ACC112 (cell line): ENCODE measurements around the gene RFX2.

Source experiments
- H2AFZ ChIP-seq: fragments of 200-600 bp; sonication (generic); one replicate; pipeline ENCODE4 v1.6.0; 2017; ENCODE audit warnings: antibody characterized with exemption, low read length; ENCODE audit not compliant: unreplicated experiment
- H3K27ac ChIP-seq: fragments of 200-600 bp; sonication (generic); 2 replicates; pipeline ENCODE4 v1.5.1; 2014; ENCODE audit warnings: low read depth, mild to moderate bottlenecking, antibody characterized with exemption, low read length, moderate library complexity
- H3K27me3 ChIP-seq: fragments of 200-600 bp; sonication (generic); 2 replicates; pipeline ENCODE4 v1.6.1; 2014; ENCODE audit warnings: mild to moderate bottlenecking, antibody characterized with exemption, low read length, moderate library complexity, mixed read lengths; ENCODE audit not compliant: insufficient read depth
- H3K36me3 ChIP-seq: fragments of 200-600 bp; sonication (generic); 2 replicates; pipeline ENCODE4 v1.6.1; 2016; ENCODE audit warnings: mild to moderate bottlenecking, antibody characterized with exemption, low read length, moderate library complexity, mixed read lengths; ENCODE audit not compliant: insufficient read depth
- H3K4me1 ChIP-seq: fragments of 200-600 bp; sonication (generic); one replicate; pipeline ENCODE4 v1.6.1; 2016; ENCODE audit warnings: low read length, mixed read lengths; ENCODE audit not compliant: insufficient read depth, unreplicated experiment, control insufficient read depth
- H3K4me3 ChIP-seq: fragments of 200-600 bp; sonication (generic); 2 replicates; pipeline ENCODE4 v1.5.1; 2014; ENCODE audit warnings: mild to moderate bottlenecking, low read depth, low read length
- H3K79me2 ChIP-seq: fragments of 200-600 bp; sonication (generic); one replicate; pipeline ENCODE4 v1.6.0; 2016; ENCODE audit warnings: low read length; ENCODE audit not compliant: control insufficient read depth, unreplicated experiment, insufficient read depth

The RFX2 gene

DNA sequence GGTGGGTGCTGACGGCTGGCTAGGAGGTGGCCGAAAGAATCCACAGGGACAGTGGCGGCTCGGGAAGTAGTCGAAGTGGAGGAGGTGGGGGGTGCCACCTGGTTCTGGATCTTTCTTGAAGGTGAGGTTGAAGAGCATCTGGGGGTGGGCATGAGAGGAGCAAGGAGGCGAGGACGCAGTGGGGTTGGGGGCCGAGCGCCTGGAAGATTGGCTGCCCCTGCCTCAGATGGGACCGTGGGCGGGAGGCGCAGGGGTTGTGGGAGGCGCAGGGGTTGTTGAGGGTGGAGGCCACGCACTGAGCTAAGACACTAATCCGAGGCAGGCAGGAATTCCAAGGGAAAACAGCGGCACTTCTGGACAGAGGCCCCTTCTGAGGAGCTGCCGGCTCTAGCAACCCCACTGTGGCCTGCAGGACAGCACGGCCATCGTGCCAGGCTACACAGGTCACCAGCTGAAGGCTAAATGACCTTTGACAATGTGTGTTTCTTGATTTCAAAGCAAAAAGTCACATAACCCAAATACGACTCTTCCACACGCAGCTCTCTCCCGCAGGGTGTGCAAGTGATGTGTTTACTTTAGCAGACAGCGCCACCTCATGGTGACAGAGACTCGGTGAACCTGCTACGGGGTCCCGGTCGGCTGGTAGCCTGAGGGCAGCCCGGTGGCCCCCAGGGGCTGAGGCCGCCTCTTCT, 88.3 kb downstream of the RFX2 start:
- Histone ChIP-seq H3K4me3 (no peak overlapping the region), H3K27ac (no peak overlapping the region), H3K27me3 (no peaks in the 10 kb centered on the region), H3K79me2 (no peaks in the 10 kb centered on the region), H3K36me3 (no peaks in the 10 kb centered on the region), H3K4me1 (peaks cover 13% of the 10 kb centered on the region), H2AFZ (no peak overlapping the region)

DNA sequence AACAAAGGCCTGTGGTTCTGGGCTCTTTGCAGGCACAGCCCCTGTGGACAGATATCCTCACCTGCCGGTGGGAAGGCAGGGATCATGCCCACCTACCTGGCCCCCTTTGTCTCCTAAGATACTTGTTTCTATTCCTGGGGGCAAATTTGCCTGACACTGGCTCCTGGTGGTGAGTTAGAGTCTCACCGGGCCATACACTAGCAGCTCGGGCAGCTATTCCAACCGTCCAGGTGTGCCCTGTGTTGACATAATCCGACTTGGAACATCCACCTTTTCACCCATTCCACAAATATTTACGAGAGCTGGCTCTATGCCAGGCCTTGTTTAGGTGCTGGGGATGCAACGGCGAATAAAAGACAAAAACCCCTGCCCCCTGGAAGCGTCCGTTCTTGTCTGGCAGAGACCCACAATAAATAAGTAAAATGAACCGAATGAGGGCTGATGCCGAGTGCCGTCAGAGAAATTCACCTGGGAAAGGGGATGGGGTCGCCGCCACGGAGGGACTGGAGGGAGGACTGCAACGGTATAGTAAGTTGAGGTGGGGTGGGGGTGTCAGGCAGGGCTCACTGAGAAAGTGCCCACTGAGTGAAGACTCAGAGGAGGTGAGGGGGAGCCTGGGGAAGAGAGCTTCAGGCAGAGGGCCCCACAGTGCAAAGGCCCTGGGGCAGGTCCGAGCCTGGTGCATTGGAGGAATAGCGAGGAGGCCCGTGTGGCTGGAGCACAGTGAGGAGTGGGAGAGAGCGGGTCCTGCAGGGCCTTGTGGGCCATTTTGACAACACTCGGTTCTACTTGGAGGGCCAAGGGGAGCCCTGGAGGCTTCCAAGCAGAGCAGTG, 89.1 kb downstream of the RFX2 start:
- Histone ChIP-seq H2AFZ (no peak overlapping the region), H3K4me1 (peaks cover 13% of the 10 kb centered on the region), H3K36me3 (no peaks in the 10 kb centered on the region), H3K4me3 (no peak overlapping the region), H3K27me3 (no peaks in the 10 kb centered on the region), H3K27ac (no peak overlapping the region), H3K79me2 (no peaks in the 10 kb centered on the region)

GRCh38 chr19:6020166-6020882, 90.0 kb downstream of the RFX2 start:
- H3K4me1 ChIP-seq = peaks cover 13% of the 10 kb centered on the region
- no peak overlapping the region for H3K27ac ChIP-seq
- H3K4me3 ChIP-seq = no peak overlapping the region
- H3K27me3 ChIP-seq = no peaks in the 10 kb centered on the region
- no peaks in the 10 kb centered on the region for H3K36me3 ChIP-seq
- H3K79me2 ChIP-seq = no peaks in the 10 kb centered on the region
- H2AFZ ChIP-seq = no peak overlapping the region

GRCh38 chr19:6018786-6019185, 91.5 kb downstream of the RFX2 start:
- Histone ChIP-seq H3K27ac (no peak overlapping the region), H3K36me3 (no peaks in the 10 kb centered on the region), H2AFZ (no peak overlapping the region), H3K4me3 (no peak overlapping the region), H3K4me1 (peaks cover 13% of the 10 kb centered on the region), H3K79me2 (no peaks in the 10 kb centered on the region), H3K27me3 (no peaks in the 10 kb centered on the region)

DNA sequence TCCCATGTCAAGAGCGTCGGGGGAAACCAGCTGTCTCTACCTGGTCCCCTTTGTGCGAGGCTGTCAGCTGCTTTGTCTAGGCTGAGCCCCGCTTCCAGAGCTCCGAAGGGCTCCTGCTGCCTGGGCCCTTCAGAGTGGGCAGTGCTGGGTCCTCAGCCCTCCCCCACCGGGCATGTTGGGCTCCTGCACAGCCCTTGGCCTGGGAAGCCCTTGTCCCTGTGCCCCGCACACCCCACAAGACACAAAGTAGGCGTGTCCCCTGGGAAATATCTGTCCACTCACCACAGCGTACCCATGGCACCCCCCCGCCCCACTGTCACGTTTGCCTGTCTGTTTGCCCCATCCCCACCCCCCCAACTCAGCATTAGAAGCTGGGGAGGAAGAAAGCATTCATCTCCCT, 92.7 kb downstream of the RFX2 start:
- H3K4me3 ChIP-seq = no peak overlapping the region
- no peaks in the 10 kb centered on the region for H3K36me3 ChIP-seq
- no peaks in the 10 kb centered on the region for H3K27me3 ChIP-seq
- no peak overlapping the region for H3K27ac ChIP-seq
- peaks cover 2% of the 10 kb centered on the region for H3K4me1 ChIP-seq
- no peaks in the 10 kb centered on the region for H3K79me2 ChIP-seq
- no peak overlapping the region for H2AFZ ChIP-seq

GRCh38 chr19:6015841-6016545, 94.3 kb downstream of the RFX2 start:
- Histone ChIP-seq H3K27ac (no peak overlapping the region), H3K4me3 (no peak overlapping the region), H3K79me2 (no peaks in the 10 kb centered on the region), H3K27me3 (no peaks in the 10 kb centered on the region), H3K36me3 (no peaks in the 10 kb centered on the region), H2AFZ (no peak overlapping the region), H3K4me1 (no peaks in the 10 kb centered on the region)

DNA sequence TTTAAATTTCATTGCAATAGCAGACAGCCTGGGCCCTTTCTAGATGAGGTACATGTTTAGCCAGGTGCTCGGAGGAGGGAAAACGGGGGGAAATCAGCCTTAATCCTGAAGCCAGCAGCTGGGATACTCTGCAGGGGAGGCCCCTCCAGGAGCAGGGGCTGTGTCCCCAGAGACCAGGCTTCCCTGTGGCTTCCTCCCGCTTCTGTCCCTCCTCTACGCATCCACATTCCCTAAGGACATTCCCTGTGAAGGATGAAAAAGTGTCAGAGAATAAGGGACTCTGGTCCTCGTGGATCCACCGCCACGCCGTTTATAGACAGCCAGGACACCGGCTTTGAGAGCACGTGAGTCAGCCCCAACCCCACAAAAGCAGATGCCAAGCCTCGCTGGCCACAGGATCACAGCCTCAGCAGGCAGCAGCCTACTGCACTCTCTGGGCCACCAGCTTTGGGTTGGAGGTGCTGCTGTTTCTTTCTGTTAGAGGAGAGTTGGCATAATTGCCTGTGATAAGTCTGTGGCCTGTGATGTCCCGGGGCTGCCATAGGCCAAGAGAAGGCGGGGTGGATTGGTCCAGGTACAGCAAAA, 95.7 kb downstream of the RFX2 start:
- no peak overlapping the region for H3K27ac ChIP-seq
- no peak overlapping the region for H2AFZ ChIP-seq
- no peaks in the 10 kb centered on the region for H3K79me2 ChIP-seq
- H3K27me3 ChIP-seq = no peaks in the 10 kb centered on the region
- H3K4me1 ChIP-seq = no peaks in the 10 kb centered on the region
- no peaks in the 10 kb centered on the region for H3K36me3 ChIP-seq
- H3K4me3 ChIP-seq = no peak overlapping the region

DNA sequence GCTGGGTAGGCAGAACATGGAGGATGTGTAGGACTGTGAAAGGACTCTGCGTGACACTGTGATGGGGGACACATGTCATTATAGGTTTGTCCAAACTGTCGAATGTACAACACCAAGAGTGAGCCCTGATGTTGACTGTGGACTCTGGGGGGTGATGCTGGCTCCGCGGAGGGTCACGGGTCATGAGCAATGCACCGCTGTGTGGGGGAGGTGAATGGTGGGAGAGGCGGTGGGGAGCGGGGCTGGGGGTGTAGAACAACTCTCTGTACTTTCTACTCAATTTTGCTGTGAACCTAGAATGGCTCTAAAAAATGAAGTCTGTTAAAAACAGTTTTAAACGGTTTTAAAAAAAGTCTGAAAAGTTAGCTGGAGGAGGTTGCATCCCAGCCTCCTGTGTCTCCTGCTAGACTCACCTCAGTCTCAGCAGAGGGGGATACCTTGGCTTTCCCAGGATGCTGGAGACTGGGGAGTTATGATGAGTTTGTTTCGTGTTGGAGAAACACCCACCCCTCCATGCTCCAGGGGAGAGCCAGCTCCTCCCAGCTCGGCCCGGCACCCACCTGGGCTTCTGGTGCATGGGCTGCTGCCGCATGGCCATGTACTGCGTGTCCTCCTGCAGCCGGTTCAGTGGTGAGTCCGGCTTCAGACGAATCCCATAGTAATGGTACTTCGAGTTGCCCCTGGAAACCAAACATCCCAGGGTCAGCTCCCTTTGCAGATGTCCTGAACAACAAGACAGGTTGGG, 97.7 kb downstream of the RFX2 start:
- Histone ChIP-seq H3K27ac (no peak overlapping the region), H3K27me3 (no peaks in the 10 kb centered on the region), H2AFZ (no peak overlapping the region), H3K36me3 (no peaks in the 10 kb centered on the region), H3K79me2 (no peaks in the 10 kb centered on the region), H3K4me3 (no peak overlapping the region), H3K4me1 (no peaks in the 10 kb centered on the region)

GRCh38 chr19:6011794-6012193, 98.5 kb downstream of the RFX2 start:
- Histone ChIP-seq H3K36me3 (no peaks in the 10 kb centered on the region), H3K27ac (no peak overlapping the region), H2AFZ (no peak overlapping the region), H3K27me3 (no peaks in the 10 kb centered on the region), H3K4me3 (no peak overlapping the region), H3K79me2 (no peaks in the 10 kb centered on the region), H3K4me1 (no peaks in the 10 kb centered on the region)
